H1 (cell line): ENCODE data around the gene PDE6B. TPM values are rescaled to one million over a fixed set of nuclear protein-coding genes. Genes with fewer than 3 reads are reported as not detected.

Experiments used
- CTCF ChIA-PET: fragments of 300-600 bp; sonication (Branson Sonifier 250); formaldehyde crosslinking; loops from one replicate; lab custom pipeline; 2021; ENCODE audit not compliant: partially characterized antibody; lab: Charles Lee
- POLR2A ChIA-PET: fragments of 300-600 bp; sonication (Branson Sonifier 250); formaldehyde crosslinking; loops from one replicate; lab custom pipeline; 2021; ENCODE audit warnings: inconsistent platforms; ENCODE audit not compliant: partially characterized antibody; lab: Charles Lee
- DNase-seq, 2 experiments: peaks; one replicate each; pipeline versions ENCODE4 v3.0.0 to v3.0.0-alpha.2; 2010 to 2022; ENCODE audit warnings: low spot score in 2 of 2, low read depth in 1 of 2, mixed read lengths in 1 of 2
- FAIRE-seq: peaks from 2 replicates; lab custom pipeline; 2011; peaks lifted over from hg19 to GRCh38; lab: Jason Lieb, UNC
- H2AFZ ChIP-seq: 2 replicates; pipeline ENCODE4 v1.8.1; 2012; ENCODE audit warnings: low read length, inconsistent platforms
- H2AK5ac ChIP-seq: 2 replicates; pipeline ENCODE4 v1.6.1; 2013; ENCODE audit warnings: low read depth, low read length
- H2BK120ac ChIP-seq: replicated peaks from 2 replicates; pipeline ENCODE3; 2013; ENCODE audit warnings: low read depth, low read length, inconsistent platforms
- H2BK12ac ChIP-seq: 2 replicates; pipeline ENCODE4 v1.6.1; 2013; ENCODE audit warnings: low read depth, low read length
- H2BK15ac ChIP-seq: 2 replicates; pipeline ENCODE4 v1.6.1; 2013; ENCODE audit warnings: low read length
- H2BK20ac ChIP-seq: 2 replicates; pipeline ENCODE4 v1.6.1; 2013; ENCODE audit warnings: low read length
- H2BK5ac ChIP-seq: 2 replicates; pipeline ENCODE4 v1.6.1; 2013; ENCODE audit warnings: low read depth, low read length
- H3K14ac ChIP-seq: 2 replicates; pipeline ENCODE4 v1.6.1; 2013; ENCODE audit warnings: inconsistent platforms; ENCODE audit not compliant: insufficient read length
- H3K18ac ChIP-seq: 2 replicates; pipeline ENCODE4 v1.6.1; 2013; ENCODE audit warnings: low read length; ENCODE audit errors: extremely low read depth
- H3K23ac ChIP-seq: 2 replicates; pipeline ENCODE4 v1.6.1; 2013; ENCODE audit warnings: inconsistent platforms; ENCODE audit not compliant: insufficient read length
- H3K23me2 ChIP-seq: 2 replicates; pipeline ENCODE4 v1.6.1; 2013; ENCODE audit warnings: low read depth, low read length
- H3K27ac ChIP-seq: 2 replicates; pipeline ENCODE4 v1.6.1; 2011; ENCODE audit warnings: low read depth, low read length, inconsistent platforms
- H3K27me3 ChIP-seq, 4 experiments: replicated peaks in 1 of 4; 1 replicate in 1 of 4; 2 replicates in 3 of 4; pipeline versions ENCODE4 v1.6.1 to v1.8.1; 2011 to 2013; ENCODE audit warnings: low read length in 3 of 4, mild to moderate bottlenecking in 3 of 4, inconsistent platforms in 2 of 4, mixed read lengths in 2 of 4, moderate library complexity in 1 of 4; ENCODE audit not compliant: control insufficient read depth in 3 of 4, insufficient read depth in 3 of 4; ENCODE audit errors: extremely low read depth in 1 of 4
- H3K36me3 ChIP-seq, 4 experiments: 2 replicates each; pipeline versions ENCODE4 v1.6.1 to v1.8.1; 2011 to 2013; ENCODE audit warnings: mild to moderate bottlenecking in 4 of 4, low read length in 3 of 4, moderate library complexity in 2 of 4, control low read depth in 1 of 4, inconsistent platforms in 1 of 4; ENCODE audit not compliant: insufficient read depth in 4 of 4, control insufficient read depth in 2 of 4
- H3K4ac ChIP-seq: replicated peaks from 2 replicates; pipeline ENCODE3; 2013; ENCODE audit warnings: low read length, low read depth, mixed read lengths, inconsistent platforms; ENCODE audit not compliant: insufficient read length
- H3K4me1 ChIP-seq, 4 experiments: replicated peaks in 1 of 4; 1 replicate in 1 of 4; 2 replicates in 3 of 4; pipeline versions ENCODE4 v1.6.1 to v1.8.1; 2011 to 2013; ENCODE audit warnings: low read length in 3 of 4, inconsistent platforms in 2 of 4, mixed read lengths in 1 of 4; ENCODE audit not compliant: insufficient read depth in 4 of 4, control insufficient read depth in 3 of 4
- H3K4me2 ChIP-seq, 2 experiments: 2 replicates each; pipeline versions ENCODE4 v1.6.1 to v1.8.1; 2011 to 2013; ENCODE audit warnings: low read depth in 2 of 2, low read length in 2 of 2, control low read depth in 1 of 2, inconsistent platforms in 1 of 2, mild to moderate bottlenecking in 1 of 2; ENCODE audit not compliant: insufficient read depth in 1 of 2
- H3K4me3 ChIP-seq, 4 experiments: fragments of 200-600, 300-600 bp in 1 of 4; sonication (generic), shearing (Covaris generic), sonication (Bioruptor Twin) in 1 of 4; 2 replicates each; pipeline versions ENCODE4 v1.5.1 to v1.8.1; 2011 to 2016; ENCODE audit warnings: low read length in 4 of 4, low read depth in 3 of 4, control low read depth in 2 of 4, inconsistent platforms in 2 of 4, mild to moderate bottlenecking in 2 of 4, mixed read lengths in 1 of 4, moderate library complexity in 1 of 4; ENCODE audit not compliant: insufficient read depth in 2 of 4; ENCODE audit errors: extremely low read depth in 1 of 4
- H3K56ac ChIP-seq: replicated peaks from 2 replicates; pipeline ENCODE3; 2013; ENCODE audit warnings: low read depth, mild to moderate bottlenecking, mixed read lengths, low read length, inconsistent platforms; ENCODE audit not compliant: insufficient read length
- H3K79me1 ChIP-seq: 2 replicates; pipeline ENCODE4 v1.6.1; 2013; ENCODE audit warnings: low read depth, low read length, control low read depth
- H3K79me2 ChIP-seq, 2 experiments: 2 replicates each; pipeline versions ENCODE4 v1.6.1 to v1.8.1; 2012 to 2013; ENCODE audit warnings: low read length in 2 of 2, mild to moderate bottlenecking in 2 of 2, inconsistent platforms in 1 of 2; ENCODE audit not compliant: insufficient read depth in 2 of 2, control insufficient read depth in 1 of 2
- H3K9ac ChIP-seq, 4 experiments: replicated peaks in 1 of 4; 1 replicate in 1 of 4; 2 replicates in 3 of 4; pipeline versions ENCODE4 v1.6.1 to v1.8.1; 2011 to 2013; ENCODE audit warnings: low read depth in 3 of 4, low read length in 3 of 4, control low read depth in 2 of 4, mild to moderate bottlenecking in 2 of 4, moderate library complexity in 2 of 4, inconsistent platforms in 1 of 4; ENCODE audit errors: extremely low read depth in 1 of 4
- H3K9me3 ChIP-seq, 2 experiments: 2 replicates each; pipeline versions ENCODE4 v1.6.1 to v1.8.1; 2012 to 2013; ENCODE audit warnings: mild to moderate bottlenecking in 2 of 2, moderate library complexity in 2 of 2, control low read depth in 1 of 2, inconsistent platforms in 1 of 2, low read depth in 1 of 2, low read length in 1 of 2, mixed read lengths in 1 of 2; ENCODE audit not compliant: insufficient read depth in 2 of 2
- H4K20me1 ChIP-seq, 2 experiments: replicated peaks in 1 of 2; 2 replicates each; pipeline versions ENCODE3 to v1.8.1; 2011 to 2013; ENCODE audit warnings: inconsistent platforms in 2 of 2, low read length in 2 of 2, mild to moderate bottlenecking in 1 of 2; ENCODE audit not compliant: insufficient read depth in 2 of 2, control insufficient read depth in 1 of 2
- H4K5ac ChIP-seq: 2 replicates; pipeline ENCODE4 v1.6.1; 2013; ENCODE audit warnings: low read length, low read depth, mixed read lengths, inconsistent platforms; ENCODE audit not compliant: insufficient read length
- H4K8ac ChIP-seq: 2 replicates; pipeline ENCODE4 v1.8.0; 2013; ENCODE audit warnings: mild to moderate bottlenecking, moderate library complexity, low read length, inconsistent platforms; ENCODE audit not compliant: insufficient read depth; ENCODE audit errors: extremely low read depth
- H4K91ac ChIP-seq: replicated peaks from 2 replicates; pipeline ENCODE3; 2013; ENCODE audit warnings: low read length, mixed read lengths, inconsistent platforms; ENCODE audit not compliant: insufficient read length
- BACH1 ChIP-seq: IDR thresholded peaks from 2 replicates; pipeline ENCODE4 v1.6.1; 2012; ENCODE audit warnings: low read length, improper control_type of control experiment
- CREB1 ChIP-seq: IDR thresholded peaks from 2 replicates; pipeline ENCODE4 v1.6.1; 2012; ENCODE audit warnings: inconsistent platforms
- HDAC2 ChIP-seq, 2 experiments: fragments of 300-600 bp in 1 of 2; sonication (generic) in 1 of 2; IDR thresholded peaks; 2 replicates each; pipeline ENCODE4 v1.6.1; 2011 to 2012; ENCODE audit warnings: low read depth in 2 of 2, low read length in 2 of 2, mild to moderate bottlenecking in 2 of 2, moderate library complexity in 2 of 2, borderline replicate concordance in 1 of 2, inconsistent platforms in 1 of 2
- JUND ChIP-seq: IDR thresholded peaks from 2 replicates; pipeline ENCODE4 v1.6.1; 2011; ENCODE audit warnings: mild to moderate bottlenecking, improper control_type of control experiment, low read length
- MAFK ChIP-seq: IDR thresholded peaks from 2 replicates; pipeline ENCODE4 v1.6.1; 2012; ENCODE audit warnings: low read depth, mild to moderate bottlenecking, improper control_type of control experiment, low read length
- NRF1 ChIP-seq: IDR thresholded peaks from 2 replicates; pipeline ENCODE4 v1.6.1; 2011; ENCODE audit warnings: mild to moderate bottlenecking, low read depth, low read length, improper control_type of control experiment
- RAD21 ChIP-seq, 2 experiments: IDR thresholded peaks in 1 of 2; conservative IDR thresholded peaks in 1 of 2; 2 replicates each; pipeline ENCODE4 v1.6.1; 2011; ENCODE audit warnings: low read depth in 2 of 2, low read length in 2 of 2, improper control_type of control experiment in 1 of 2, inconsistent platforms in 1 of 2, mild to moderate bottlenecking in 1 of 2, moderate library complexity in 1 of 2
- SIRT6 ChIP-seq: IDR thresholded peaks from one replicate; pipeline ENCODE4 v1.7.1; 2012; ENCODE audit warnings: low read length, inconsistent platforms
- SUZ12 ChIP-seq: fragments of 200-600 bp; sonication (generic); IDR thresholded peaks from 2 replicates; pipeline ENCODE4 v1.6.1; 2012; ENCODE audit warnings: mild to moderate bottlenecking, inconsistent platforms, low read length, moderate library complexity, mixed read lengths
- TEAD4 ChIP-seq: IDR thresholded peaks from 2 replicates; pipeline ENCODE4 v1.6.1; 2012; ENCODE audit warnings: low read depth, low read length, inconsistent platforms, mixed read lengths
- WGBS, 2 experiments: shearing (Covaris generic) in 1 of 2; methylation state at CpG; one replicate each; pipeline versions ENCODE4 v1.1.6 to v1.1.7; 2013 to 2015; ENCODE audit warnings: low lambda C conversion rate in 2 of 2, mixed read lengths in 2 of 2, inconsistent platforms in 1 of 2, low coverage in 1 of 2, missing lambda C conversion rate in 1 of 2; ENCODE audit not compliant: insufficient replicate concordance in 2 of 2, insufficient coverage in 1 of 2, insufficient read length in 1 of 2; ENCODE audit errors: extremely low coverage in 1 of 2, missing lambda C conversion rate in 1 of 2; 5-methylcytosine and 5-hydroxymethylcytosine counted together
- polyA plus RNA-seq, 7 experiments: library from polyadenylated mRNA; depleted of rRNA in 3 of 7; stranded (reverse) in 5 of 7; unstranded in 2 of 7; fragments of >200 nt in 5 of 7; fragments of 200-250 nt in 2 of 7; gene quantifications; 1 replicate in 5 of 7; 2 replicates in 1 of 7; 4 replicates in 1 of 7; pipeline versions ENCODE4 v1.2.1 to v1.2.3, GENCODE V29; 2011 to 2013; ENCODE audit warnings: missing spikeins in 2 of 7, mixed read lengths in 2 of 7
- total RNA-seq: library from RNA; stranded (reverse); fragmentation: NEBNext Ultra II Directional; extraction: Animal tissue kit (Norgen Biotek cat#: 25700); gene quantifications from 2 replicates; pipeline ENCODE4 v1.2.1, GENCODE V29; 2021

PDE6B gene
- total and polyA plus RNA-seq, 2 of the 8 experiments (the other 6 are each of a cell fraction or from before 2014, with no cell fraction given) = 4.1 to 8.4 TPM

DNA sequence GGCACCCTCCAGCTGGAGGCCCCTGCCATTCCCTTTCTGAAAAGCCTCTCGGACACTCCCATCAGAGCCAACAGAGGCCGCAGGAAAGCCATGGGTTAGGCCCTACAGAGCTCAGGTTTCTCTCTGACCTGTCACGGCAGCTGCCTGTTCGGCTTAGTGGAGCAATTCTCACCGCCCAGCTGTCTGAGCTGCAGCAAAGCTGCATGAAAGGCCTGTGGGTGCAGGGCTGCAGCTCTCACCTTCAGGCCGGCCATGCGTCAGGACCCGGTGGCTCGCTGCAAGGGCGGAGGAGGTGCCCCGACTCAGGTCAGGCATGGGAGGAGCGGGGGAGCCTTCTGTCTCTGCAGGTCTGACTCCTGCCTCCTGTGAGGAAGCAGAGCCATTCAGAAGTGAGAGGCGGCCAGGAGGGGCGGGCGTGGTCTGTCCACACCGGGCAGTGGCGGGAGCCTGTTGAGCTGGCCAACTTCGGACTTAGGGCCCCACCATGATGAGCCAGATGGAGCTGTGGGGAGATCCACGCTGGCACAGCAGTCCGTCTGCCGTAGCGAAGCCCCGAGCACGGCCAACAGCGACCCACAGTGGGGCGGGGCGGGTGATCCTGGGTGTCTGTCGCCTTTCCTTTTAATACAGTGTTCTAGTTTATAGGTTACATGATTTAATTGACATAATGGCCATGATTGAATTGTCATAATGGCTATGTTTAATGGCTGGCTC lies 23.4 kb downstream of the PDE6B start:
- TF ChIP-seq NRF1 (no peak), BACH1 (no peak), HDAC2 (IDR thresholded peaks at IDR 0.05; ENCODE audit: borderline replicate concordance in 1 of 2, low read depth in 2 of 2, low read length in 2 of 2) (no peak), CREB1 (no peak), SUZ12 (no peak), SIRT6 (no peak), RAD21 (IDR thresholded peaks at IDR 0.05 in 1 of 2, conservative IDR thresholded peaks at IDR 0.05 in 1 of 2; ENCODE audit: low read depth in 2 of 2, low read length in 2 of 2) (no peak), JUND (no peak), TEAD4 (no peak), MAFK (no peak)
- ChIA-PET CTCF (interaction anchor here (0.6 to 1.2 kb wide), 7 partner anchors 8 to 565 kb away, joined by 3 to 4 read pairs (median 3); no protein-coding TSS in a partner anchor), POLR2A (interaction anchor here (0.7 to 1.6 kb wide), 5 partner anchors 10 to 175 kb away, joined by 3 to 4 read pairs (median 4); no protein-coding TSS in a partner anchor)
- Histone ChIP-seq H3K36me3 (no peaks in the 10 kb centered on the region), H3K23me2 (no peaks in the 10 kb centered on the region), H4K5ac (no peak overlapping the region), H3K14ac (no peak overlapping the region), H3K4me2 (no peak overlapping the region; a peak in 1 of 4 replicates), H3K27me3 (peaks cover 0 to 9% (median 0%) of the 10 kb centered on the region in 4 experiments; a peak in 1 of 7 replicates), H3K79me1 (no peaks in the 10 kb centered on the region), H3K4me1 (peaks cover 0 to 5% (median 0%) of the 10 kb centered on the region in 4 experiments; a peak in 1 of 7 replicates), H2BK120ac (no peak overlapping the region), H3K79me2 (no peaks in the 10 kb centered on the region), H3K27ac (no peak overlapping the region), H2BK5ac (peak overlapping the region; percentile 66; the same call in 1 of the 2 replicates), H2AFZ (no peak overlapping the region), H4K91ac (no peak overlapping the region), H2AK5ac (no peak overlapping the region), H4K8ac (peak overlapping the region; percentile 45; the same call in 1 of the 2 replicates), H3K4me3 (no peak overlapping the region), H2BK15ac (no peak overlapping the region), H3K18ac (peak overlapping the region; percentile 62; the same call in 1 of the 2 replicates), H3K9ac (no peak overlapping the region), H3K23ac (no peak overlapping the region), H3K9me3 (no peaks in the 10 kb centered on the region), H2BK12ac (no peak overlapping the region), H2BK20ac (no peak overlapping the region), H4K20me1 (no peaks in the 10 kb centered on the region), H3K4ac (no peak overlapping the region), H3K56ac (no peak overlapping the region)
- no peak for FAIRE-seq
- no peak for DNase-seq
- 90% methylated on average over 28 of the region's 28 CpGs; no CpG with 5 or more reads in 1 of the 2 experiments for WGBS, 2 experiments
